HG02884 (cell line): ENCODE results near the gene MICAL3.
A peak's percentile ranks its signal among the peaks of the same experiment; 100 is the strongest.

ENCODE experiments used
- ATAC-seq: cut with Tn5 transposase; IDR thresholded peaks from one replicate; pipeline ENCODE4 v1.9.1; 2021; ENCODE audit warnings: mild to moderate bottlenecking, moderate library complexity; ENCODE audit not compliant: unreplicated experiment

The MICAL3 gene

GRCh38 chr22:17974703-17975372 is 49.5 kb downstream of the MICAL3 start:
- ATAC-seq: no peak

- ATAC-seq: no peak
Observed at GRCh38 chr22:17974087-17974486, 50.3 kb downstream of the MICAL3 start.

GRCh38 chr22:17973217-17973616 is 51.1 kb downstream of the MICAL3 start:
- ATAC-seq: no peak

- ATAC-seq: no peak
Observed at GRCh38 chr22:17972385-17973191, 51.8 kb downstream of the MICAL3 start.

- ATAC-seq: no peak
Observed at GRCh38 chr22:17971711-17972110, 52.6 kb downstream of the MICAL3 start.

- ATAC-seq: no peak
Observed at GRCh38 chr22:17970201-17970708, 54.1 kb downstream of the MICAL3 start.

- ATAC-seq: no peak
Observed at GRCh38 chr22:17969701-17970113, 54.7 kb downstream of the MICAL3 start.

- ATAC-seq: no peak
Observed at GRCh38 chr22:17968126-17968525, 56.2 kb downstream of the MICAL3 start.

GRCh38 chr22:17966403-17966717 is 58.0 kb downstream of the MICAL3 start:
- ATAC-seq: no peak

GRCh38 chr22:17965538-17966402 is 58.6 kb downstream of the MICAL3 start:
- ATAC-seq: no peak

- peak; percentile 80 for ATAC-seq
Observed at GRCh38 chr22:17964643-17965042, 59.7 kb downstream of the MICAL3 start.

GRCh38 chr22:17964156-17964555 is 60.2 kb downstream of the MICAL3 start:
- ATAC-seq: peak; percentile 17

GRCh38 chr22:17963015-17963414 is 61.3 kb downstream of the MICAL3 start:
- no peak for ATAC-seq

- ATAC-seq: no peak
Observed at GRCh38 chr22:17962168-17962567, 62.2 kb downstream of the MICAL3 start.

- no peak for ATAC-seq
Observed at GRCh38 chr22:17961446-17961729, 63.0 kb downstream of the MICAL3 start.

GRCh38 chr22:17960695-17961445 is 63.5 kb downstream of the MICAL3 start:
- no peak for ATAC-seq

GRCh38 chr22:17960011-17960410 is 64.3 kb downstream of the MICAL3 start:
- ATAC-seq: no peak

GRCh38 chr22:17958166-17958565 is 66.2 kb downstream of the MICAL3 start:
- no peak for ATAC-seq

GRCh38 chr22:17957693-17958092 is 66.7 kb downstream of the MICAL3 start:
- no peak for ATAC-seq

- no peak for ATAC-seq
Observed at GRCh38 chr22:17957204-17957603, 67.2 kb downstream of the MICAL3 start.

GRCh38 chr22:17956630-17957029 is 67.7 kb downstream of the MICAL3 start:
- no peak for ATAC-seq
